RWPE2 (cell line): ENCODE measurements around the gene VMAC.

Source experiments
- ATAC-seq: fragments of 200-7000 bp; cut with Tn5 transposase; 3 replicates; pipeline ENCODE4 v1.9.1; 2021; ENCODE audit warnings: low read depth
- DNase-seq: peaks from one replicate; pipeline ENCODE4 v3.0.0-alpha.2; 2020; ENCODE audit warnings: low spot score
- H3K27ac ChIP-seq: fragments of 450-650 bp; 2 replicates; pipeline ENCODE4 v1.5.1; 2017; ENCODE audit warnings: mild to moderate bottlenecking; ENCODE audit not compliant: poor library complexity, severe bottlenecking
- H3K27me3 ChIP-seq: fragments of 250-450 bp; sonication (Bioruptor Pico); 2 replicates; pipeline ENCODE4 v1.5.1; 2021; ENCODE audit warnings: mild to moderate bottlenecking, moderate library complexity; ENCODE audit not compliant: insufficient read depth, poor library complexity, severe bottlenecking
- H3K36me3 ChIP-seq: fragments of 250-450 bp; sonication (Bioruptor Pico); 2 replicates; pipeline ENCODE4 v1.5.1; 2020; ENCODE audit warnings: low read depth, mild to moderate bottlenecking, moderate library complexity
- H3K4me1 ChIP-seq: fragments of 250-450 bp; sonication (Bioruptor Pico); 2 replicates; pipeline ENCODE4 v1.5.1; 2021; ENCODE audit warnings: mild to moderate bottlenecking, moderate library complexity; ENCODE audit not compliant: insufficient read depth, poor library complexity, severe bottlenecking
- H3K4me3 ChIP-seq: fragments of 250-450 bp; sonication (Bioruptor Pico); 2 replicates; pipeline ENCODE4 v1.5.1; 2021; ENCODE audit warnings: mild to moderate bottlenecking, moderate library complexity; ENCODE audit not compliant: severe bottlenecking
- H3K9me3 ChIP-seq: fragments of 250-450 bp; sonication (Bioruptor Pico); 2 replicates; pipeline ENCODE4 v1.5.1; 2021; ENCODE audit warnings: mild to moderate bottlenecking, moderate library complexity; ENCODE audit not compliant: severe bottlenecking
- CTCF ChIP-seq: fragments of 450-650 bp; IDR thresholded peaks from one replicate; pipeline ENCODE4 v1.5.1; 2017; ENCODE audit warnings: mild to moderate bottlenecking, moderate library complexity; ENCODE audit not compliant: poor library complexity, severe bottlenecking

The VMAC gene

GRCh38 chr19:5954293-5954692 lies 49.6 kb downstream of the VMAC start:
- H3K27me3 ChIP-seq, result no peaks in the 10 kb centered on the region
- no peak overlapping the region for H3K4me3 ChIP-seq
- ATAC-seq (no peak), DNase-seq (no peak)
- H3K4me1 ChIP-seq, result peaks cover 14% of the 10 kb centered on the region
- H3K27ac ChIP-seq, result no peak overlapping the region
- no peak for TF ChIP-seq CTCF
- no peaks in the 10 kb centered on the region for H3K9me3 ChIP-seq
- H3K36me3 ChIP-seq, result peaks cover 6% of the 10 kb centered on the region; the same call in 1 of the 2 replicates

GRCh38 chr19:5955636-5955935 lies 50.9 kb downstream of the VMAC start:
- no peak overlapping the region for H3K4me3 ChIP-seq
- no peak overlapping the region for H3K27ac ChIP-seq
- no peaks in the 10 kb centered on the region for H3K9me3 ChIP-seq
- no peak for ATAC-seq
- TF ChIP-seq CTCF, result no peak
- H3K36me3 ChIP-seq, result peaks cover 3% of the 10 kb centered on the region; the same call in 1 of the 2 replicates
- no peak for DNase-seq
- H3K27me3 ChIP-seq, result no peaks in the 10 kb centered on the region
- peaks cover 14% of the 10 kb centered on the region for H3K4me1 ChIP-seq

- no peak for TF ChIP-seq CTCF
- no peaks in the 10 kb centered on the region for H3K36me3 ChIP-seq
- ATAC-seq, result no peak
- H3K4me1 ChIP-seq, result peaks cover 14% of the 10 kb centered on the region
- no peaks in the 10 kb centered on the region for H3K9me3 ChIP-seq
- H3K27me3 ChIP-seq, result no peaks in the 10 kb centered on the region
- H3K4me3 ChIP-seq, result no peak overlapping the region
- H3K27ac ChIP-seq, result no peak overlapping the region
- no peak for DNase-seq
Observed at GRCh38 chr19:5956323-5956722, 51.7 kb downstream of the VMAC start.

DNA sequence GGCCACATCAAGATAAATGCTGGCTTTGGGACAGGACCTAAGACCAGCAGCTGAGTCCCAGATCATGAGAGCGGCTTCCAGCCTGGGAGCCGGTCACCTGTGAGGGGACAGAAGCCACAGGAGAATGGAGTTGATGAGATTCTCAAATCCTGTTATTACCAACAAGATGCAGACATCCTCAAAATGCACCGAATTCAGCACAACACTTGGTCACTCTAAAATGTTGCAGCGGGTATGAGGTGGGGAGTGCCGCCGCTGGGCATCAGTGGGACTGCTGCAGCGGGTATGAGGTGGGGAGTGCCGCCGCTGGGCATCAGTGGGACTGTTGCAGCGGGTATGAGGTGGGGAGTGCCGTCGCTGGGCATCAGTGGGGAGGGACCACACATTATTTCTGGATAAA lies 52.1 kb downstream of the VMAC start:
- Histone ChIP-seq H3K27me3 (no peaks in the 10 kb centered on the region), H3K36me3 (no peaks in the 10 kb centered on the region), H3K4me1 (peaks cover 14% of the 10 kb centered on the region), H3K27ac (no peak overlapping the region), H3K4me3 (no peak overlapping the region), H3K9me3 (no peaks in the 10 kb centered on the region)
- no peak for DNase-seq
- ATAC-seq, result no peak
- TF ChIP-seq CTCF, result no peak

- Histone ChIP-seq H3K4me3 (no peak overlapping the region), H3K27me3 (no peaks in the 10 kb centered on the region), H3K9me3 (no peaks in the 10 kb centered on the region), H3K27ac (no peak overlapping the region), H3K36me3 (no peaks in the 10 kb centered on the region), H3K4me1 (peaks cover 16% of the 10 kb centered on the region)
- DNase-seq (no peak), ATAC-seq (no peak)
- no peak for TF ChIP-seq CTCF
Observed at GRCh38 chr19:5957170-5957569, 52.5 kb downstream of the VMAC start.
